ENCODE measurements around the gene PMF1. TPM values are rescaled to one million over a fixed set of nuclear protein-coding genes. Genes with fewer than 3 reads are reported as not detected.

PMF1 gene
- total RNA-seq, 1 experiment from 2014 or later, result 59.0 TPM

DNA sequence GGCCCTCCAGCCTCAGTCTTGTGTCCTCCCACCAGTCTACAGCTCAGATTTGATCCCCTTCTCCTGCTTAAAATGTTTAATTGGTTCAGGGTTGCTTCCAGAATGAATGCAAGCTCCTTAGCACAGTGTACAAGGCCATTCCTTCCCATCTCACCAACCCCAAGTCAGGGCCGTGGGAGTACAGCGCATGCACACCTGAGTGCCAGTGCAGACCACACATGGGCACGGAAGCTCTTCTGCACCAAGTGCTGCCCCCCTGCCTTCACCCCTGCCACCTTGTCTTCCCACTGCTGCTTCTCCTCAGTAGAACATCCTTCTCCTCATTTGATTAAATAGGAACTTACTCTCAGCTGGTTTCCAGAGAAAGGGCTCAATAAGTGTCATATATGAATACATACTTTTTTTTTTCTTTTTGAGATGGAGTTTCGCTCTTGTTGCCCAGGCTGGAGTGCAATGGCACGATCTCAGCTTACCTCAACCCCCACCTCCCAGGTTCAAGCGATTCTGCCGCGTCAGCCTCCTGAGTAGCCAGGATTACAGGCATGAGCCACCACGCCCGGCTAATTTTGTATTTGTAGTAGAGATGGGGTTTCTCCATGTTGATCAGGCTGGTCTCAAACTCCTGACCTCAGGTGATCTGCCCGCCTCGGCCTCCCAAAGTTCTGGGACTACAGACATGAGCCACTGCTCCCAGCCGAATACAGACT is 9.3 kb downstream of the PMF1 start:
- CTCF ChIA-PET, result interaction anchor here (1.0 kb wide), 1 partner anchor 76 kb away, joined by 3 read pairs; no protein-coding TSS in a partner anchor
- intact Hi-C loops (cut with micrococcal nuclease; ENCODE audit: unreplicated experiment), result no loop called here
- H3K27me3 Mint-ChIP-seq (ENCODE audit: unreplicated experiment), result no peaks in the 10 kb centered on the region
- H3K4me3 Mint-ChIP-seq (ENCODE audit: low read depth, unreplicated experiment), result no peak overlapping the region
- H3K36me3 Mint-ChIP-seq (ENCODE audit: insufficient read depth, unreplicated experiment), result peaks cover 4% of the 10 kb centered on the region
- no TSS peak for BruUV-seq (replicated peaks)
- peaks cover 17% of the 10 kb centered on the region for H3K4me1 Mint-ChIP-seq (ENCODE audit: low read depth, unreplicated experiment)
- TF ChIP-seq, protein P1, sequence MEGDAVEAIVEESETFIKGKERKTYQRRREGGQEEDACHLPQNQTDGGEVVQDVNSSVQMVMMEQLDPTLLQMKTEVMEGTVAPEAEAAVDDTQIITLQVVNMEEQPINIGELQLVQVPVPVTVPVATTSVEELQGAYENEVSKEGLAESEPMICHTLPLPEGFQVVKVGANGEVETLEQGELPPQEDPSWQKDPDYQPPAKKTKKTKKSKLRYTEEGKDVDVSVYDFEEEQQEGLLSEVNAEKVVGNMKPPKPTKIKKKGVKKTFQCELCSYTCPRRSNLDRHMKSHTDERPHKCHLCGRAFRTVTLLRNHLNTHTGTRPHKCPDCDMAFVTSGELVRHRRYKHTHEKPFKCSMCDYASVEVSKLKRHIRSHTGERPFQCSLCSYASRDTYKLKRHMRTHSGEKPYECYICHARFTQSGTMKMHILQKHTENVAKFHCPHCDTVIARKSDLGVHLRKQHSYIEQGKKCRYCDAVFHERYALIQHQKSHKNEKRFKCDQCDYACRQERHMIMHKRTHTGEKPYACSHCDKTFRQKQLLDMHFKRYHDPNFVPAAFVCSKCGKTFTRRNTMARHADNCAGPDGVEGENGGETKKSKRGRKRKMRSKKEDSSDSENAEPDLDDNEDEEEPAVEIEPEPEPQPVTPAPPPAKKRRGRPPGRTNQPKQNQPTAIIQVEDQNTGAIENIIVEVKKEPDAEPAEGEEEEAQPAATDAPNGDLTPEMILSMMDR (IDR thresholded peaks at IDR 0.05; ENCODE audit: unreplicated experiment), result no peak
- no peaks in the 10 kb centered on the region for H3K9me3 Mint-ChIP-seq (ENCODE audit: low read depth, unreplicated experiment)
- no peak for DNase-seq
- no peak overlapping the region for H3K27ac Mint-ChIP-seq (ENCODE audit: unreplicated experiment)

DNA sequence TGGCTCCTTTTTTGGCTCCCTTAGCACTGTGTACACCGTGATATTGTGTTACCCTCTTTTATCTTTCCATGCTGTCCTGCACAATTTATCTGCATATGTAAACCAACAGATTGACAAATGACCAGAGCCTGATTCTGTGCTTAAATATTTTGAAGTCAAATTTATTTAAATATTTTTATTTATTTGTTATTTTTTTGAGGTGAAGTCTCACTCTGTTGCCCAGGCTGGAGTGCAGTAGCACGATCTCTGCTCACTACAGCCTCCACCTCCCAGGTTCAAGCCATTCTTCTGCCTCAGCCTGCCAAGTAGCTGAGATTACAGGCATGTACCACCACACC is 12.8 kb downstream of the PMF1 start:
- BruUV-seq (replicated peaks), result no TSS peak
- TF ChIP-seq, protein P1 (IDR thresholded peaks at IDR 0.05; ENCODE audit: unreplicated experiment), result no peak
- Mint-ChIP-seq H3K4me3 (ENCODE audit: low read depth, unreplicated experiment) (no peak overlapping the region), H3K27me3 (ENCODE audit: unreplicated experiment) (no peaks in the 10 kb centered on the region), H3K4me1 (ENCODE audit: low read depth, unreplicated experiment) (peaks cover 17% of the 10 kb centered on the region), H3K27ac (ENCODE audit: unreplicated experiment) (no peak overlapping the region), H3K9me3 (ENCODE audit: low read depth, unreplicated experiment) (no peaks in the 10 kb centered on the region), H3K36me3 (ENCODE audit: insufficient read depth, unreplicated experiment) (peaks cover 17% of the 10 kb centered on the region)
- no peak for DNase-seq
- intact Hi-C loops (cut with micrococcal nuclease; ENCODE audit: unreplicated experiment), result loop anchor here (1.0 kb wide), 2 partner anchors 79 to 135 kb away; no protein-coding TSS in a partner anchor
- CTCF ChIA-PET, result interaction anchor here (0.6 to 1.9 kb wide), 21 partner anchors 9 to 285 kb away, joined by 3 to 55 read pairs (median 6); partner anchors contain the start of genes PMF1, SEMA4A and SLC25A44

DNA sequence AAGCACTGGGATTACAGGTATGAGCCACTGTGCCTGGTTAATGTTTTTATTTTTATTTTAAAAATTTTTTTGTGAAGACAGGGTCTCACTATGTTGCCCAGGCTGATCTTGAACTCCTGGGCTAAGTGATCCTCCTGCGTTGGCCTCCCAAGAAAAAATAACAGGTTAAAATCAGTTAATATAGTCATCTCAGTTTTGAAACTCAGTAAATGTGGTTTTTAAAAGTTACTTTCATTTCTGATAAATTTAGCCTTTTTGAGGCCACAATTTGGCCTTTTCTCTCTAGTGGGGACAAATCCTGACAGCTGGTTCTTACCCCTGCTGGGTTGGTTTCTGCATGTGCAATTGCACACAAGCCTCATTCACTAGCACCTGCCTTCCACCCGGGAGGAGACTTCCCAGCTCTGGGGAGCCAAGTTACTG is 13.3 kb downstream of the PMF1 start:
- DNase-seq, result no peak
- Mint-ChIP-seq H3K9me3 (ENCODE audit: low read depth, unreplicated experiment) (no peaks in the 10 kb centered on the region), H3K36me3 (ENCODE audit: insufficient read depth, unreplicated experiment) (peaks cover 17% of the 10 kb centered on the region), H3K27ac (ENCODE audit: unreplicated experiment) (no peak overlapping the region), H3K27me3 (ENCODE audit: unreplicated experiment) (no peaks in the 10 kb centered on the region), H3K4me1 (ENCODE audit: low read depth, unreplicated experiment) (peaks cover 17% of the 10 kb centered on the region), H3K4me3 (ENCODE audit: low read depth, unreplicated experiment) (no peak overlapping the region)
- CTCF ChIA-PET, result interaction anchor here (1.9 kb wide), 1 partner anchor 79 kb away, joined by 55 read pairs; no protein-coding TSS in a partner anchor
- intact Hi-C loops (cut with micrococcal nuclease; ENCODE audit: unreplicated experiment), result no loop called here
- TF ChIP-seq, protein P1 (IDR thresholded peaks at IDR 0.05; ENCODE audit: unreplicated experiment), result no peak
- no TSS peak for BruUV-seq (replicated peaks)

DNA sequence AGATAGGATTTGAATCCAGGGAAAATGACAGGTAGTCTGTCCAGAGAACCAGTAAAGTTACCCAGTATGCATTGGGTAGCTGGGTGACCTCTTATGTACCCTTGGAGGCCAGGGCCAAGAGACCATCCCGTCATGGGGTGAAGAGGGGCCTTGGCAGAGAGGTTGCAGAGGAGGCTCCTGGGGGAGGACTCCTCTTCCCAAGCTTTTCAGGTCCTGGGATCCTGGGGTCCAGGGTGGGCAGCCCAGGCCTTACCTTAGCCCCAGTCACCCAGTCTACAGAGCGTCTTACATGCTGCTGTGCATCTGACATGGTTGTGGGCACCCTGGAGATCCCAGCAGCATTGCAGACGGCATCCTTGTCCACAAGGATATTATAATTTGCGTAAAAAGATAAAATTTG is 14.0 kb downstream of the PMF1 start:
- H3K36me3 Mint-ChIP-seq (ENCODE audit: insufficient read depth, unreplicated experiment), result peaks cover 15% of the 10 kb centered on the region
- no peaks in the 10 kb centered on the region for H3K27me3 Mint-ChIP-seq (ENCODE audit: unreplicated experiment)
- peaks cover 17% of the 10 kb centered on the region for H3K4me1 Mint-ChIP-seq (ENCODE audit: low read depth, unreplicated experiment)
- BruUV-seq (replicated peaks), result no TSS peak
- no peak overlapping the region for H3K4me3 Mint-ChIP-seq (ENCODE audit: low read depth, unreplicated experiment)
- no peaks in the 10 kb centered on the region for H3K9me3 Mint-ChIP-seq (ENCODE audit: low read depth, unreplicated experiment)
- TF ChIP-seq, protein P1 (IDR thresholded peaks at IDR 0.05; ENCODE audit: unreplicated experiment), result no peak
- intact Hi-C loops (cut with micrococcal nuclease; ENCODE audit: unreplicated experiment), result no loop called here
- CTCF ChIA-PET, result interaction anchor here (0.7 kb wide), 1 partner anchor 144 kb away, joined by 3 read pairs; no protein-coding TSS in a partner anchor
- no peak for DNase-seq
- H3K27ac Mint-ChIP-seq (ENCODE audit: unreplicated experiment), result no peak overlapping the region

All from Calu3 (cell line).